ENCODE results near the gene SLC41A3. TPM values are rescaled to one million over a fixed set of nuclear protein-coding genes. Genes with fewer than 3 reads are reported as not detected.

Gene SLC41A3
- total and polyA plus RNA-seq, 2 of the 8 experiments (the other 6 are each of a cell fraction or from before 2014, with no cell fraction given): 30.2 to 56.4 TPM

DNA sequence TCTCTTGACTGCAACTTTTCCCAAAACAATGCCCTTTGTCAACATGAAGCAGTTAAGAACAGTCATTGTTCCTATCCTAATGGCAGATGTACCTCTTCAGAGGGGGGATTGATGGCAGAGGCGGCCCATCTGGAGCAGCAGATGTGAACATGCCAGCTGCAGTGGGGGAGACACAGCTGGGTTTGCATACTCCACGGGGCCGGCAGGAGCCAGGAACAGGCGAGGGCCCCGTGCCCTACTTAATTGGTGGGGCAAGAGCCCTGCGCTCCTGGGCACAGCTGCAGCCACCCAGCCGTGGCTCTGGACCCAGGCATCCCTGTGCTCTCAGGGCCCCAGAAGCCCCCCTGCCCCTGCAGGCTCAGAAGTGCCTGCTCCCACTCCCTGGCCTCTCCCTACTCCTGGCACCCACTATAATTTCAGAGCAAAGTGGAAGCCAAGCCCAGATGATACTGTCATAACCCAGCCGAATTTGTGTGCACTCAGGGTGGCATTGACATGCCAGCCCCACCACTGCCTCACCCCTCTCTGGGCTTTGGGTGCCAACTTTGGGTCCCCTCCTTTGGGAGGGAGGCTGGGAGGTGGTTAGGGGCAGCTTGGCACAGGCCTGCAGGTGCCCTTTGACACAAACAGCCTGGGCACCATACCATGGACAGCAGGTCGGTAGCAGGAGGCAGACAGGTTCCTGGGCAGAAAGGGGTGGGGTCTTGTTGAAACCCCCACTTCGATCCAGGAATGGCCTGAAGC lies 80.3 kb downstream of the SLC41A3 start:
- H3K18ac ChIP-seq (ENCODE audit: extremely low read depth, low read length): no peak overlapping the region
- H3K4me3 ChIP-seq (ENCODE audit: extremely low read depth in 1 of 4, insufficient read depth in 2 of 4, low read depth in 3 of 4, low read length in 4 of 4): no peak overlapping the region
- H3K79me2 ChIP-seq (ENCODE audit: control insufficient read depth in 1 of 2, insufficient read depth in 2 of 2, low read length in 2 of 2): no peaks in the 10 kb centered on the region
- H2AFZ ChIP-seq (ENCODE audit: low read length): no peak overlapping the region
- H2AK5ac ChIP-seq (ENCODE audit: low read depth, low read length): no peak overlapping the region
- no peak overlapping the region for H3K27ac ChIP-seq (ENCODE audit: low read depth, low read length)
- no peak overlapping the region for H4K8ac ChIP-seq (ENCODE audit: extremely low read depth, insufficient read depth, low read length)
- no peak overlapping the region for H2BK5ac ChIP-seq (ENCODE audit: low read depth, low read length)
- H3K14ac ChIP-seq (ENCODE audit: insufficient read length): no peak overlapping the region
- H2BK15ac ChIP-seq (ENCODE audit: low read length): no peak overlapping the region
- WGBS, 2 experiments (ENCODE audit: extremely low coverage in 1 of 2, insufficient coverage in 1 of 2, insufficient read length in 1 of 2, insufficient replicate concordance in 2 of 2, low coverage in 1 of 2, low lambda C conversion rate in 2 of 2, missing lambda C conversion rate in 1 of 2): 95% methylated on average over 10 of the region's 10 CpGs; no CpG with 5 or more reads in 1 of the 2 experiments
- peaks cover 0 to 3% of the 10 kb centered on the region in 2 experiments; a peak in 1 of 4 replicates for H3K9me3 ChIP-seq (ENCODE audit: insufficient read depth in 2 of 2, low read depth in 1 of 2, low read length in 1 of 2)
- H3K23me2 ChIP-seq (ENCODE audit: low read depth, low read length): no peaks in the 10 kb centered on the region
- no peak overlapping the region for H3K4ac ChIP-seq (replicated peaks; ENCODE audit: insufficient read length, low read depth, low read length)
- H3K56ac ChIP-seq (replicated peaks; ENCODE audit: insufficient read length, low read depth, low read length): no peak overlapping the region
- H3K4me2 ChIP-seq (ENCODE audit: insufficient read depth in 1 of 2, low read depth in 2 of 2, low read length in 2 of 2): no peak overlapping the region
- H4K91ac ChIP-seq (replicated peaks; ENCODE audit: insufficient read length, low read length): no peak overlapping the region
- TF ChIP-seq RXRA (IDR thresholded peaks at IDR 0.05; ENCODE audit: insufficient read depth, low read depth, low read length): no peak
- ChIA-PET POLR2A (ENCODE audit: partially characterized antibody) (interaction anchor here (1.6 kb wide), 1 partner anchor 18 kb away, joined by 5 read pairs; no protein-coding TSS in a partner anchor), CTCF (ENCODE audit: partially characterized antibody) (interaction anchor here (1.3 kb wide), 1 partner anchor 53 kb away, joined by 4 read pairs; no protein-coding TSS in a partner anchor)
- no peaks in the 10 kb centered on the region for H3K27me3 ChIP-seq (replicated peaks in 1 of 4; ENCODE audit: control insufficient read depth in 3 of 4, extremely low read depth in 1 of 4, insufficient read depth in 3 of 4, low read length in 3 of 4)
- no peak overlapping the region for H3K9ac ChIP-seq (replicated peaks in 1 of 4; ENCODE audit: extremely low read depth in 1 of 4, low read depth in 3 of 4, low read length in 3 of 4)
- no peak overlapping the region for H2BK120ac ChIP-seq (replicated peaks; ENCODE audit: low read depth, low read length)
- DNase-seq (ENCODE audit: low read depth in 1 of 2, low spot score in 2 of 2) (no peak), FAIRE-seq (no peak)
- H3K23ac ChIP-seq (ENCODE audit: insufficient read length): no peak overlapping the region
- peaks cover 0 to 4% of the 10 kb centered on the region in 2 experiments for H4K20me1 ChIP-seq (replicated peaks in 1 of 2; ENCODE audit: control insufficient read depth in 1 of 2, insufficient read depth in 2 of 2, low read length in 2 of 2)
- H3K4me1 ChIP-seq (replicated peaks in 1 of 4; ENCODE audit: control insufficient read depth in 3 of 4, insufficient read depth in 4 of 4, low read length in 3 of 4): no peaks in the 10 kb centered on the region
- H2BK12ac ChIP-seq (ENCODE audit: low read depth, low read length): no peak overlapping the region
- H4K5ac ChIP-seq (ENCODE audit: insufficient read length, low read depth, low read length): no peak overlapping the region
- no peaks in the 10 kb centered on the region for H3K79me1 ChIP-seq (ENCODE audit: low read depth, low read length)
- no peak overlapping the region for H2BK20ac ChIP-seq (ENCODE audit: low read length)
- peaks cover 0 to 3% (median 0%) of the 10 kb centered on the region in 4 experiments; a peak in 3 of 8 replicates for H3K36me3 ChIP-seq (ENCODE audit: control insufficient read depth in 2 of 4, insufficient read depth in 4 of 4, low read length in 3 of 4)
